H1 (cell line): ENCODE results near the gene LONRF2. TPM values are rescaled to one million over a fixed set of nuclear protein-coding genes. Genes with fewer than 3 reads are reported as not detected.

Experiments
- CTBP2 ChIP-seq: IDR thresholded peaks from 2 replicates; pipeline ENCODE4 v1.7.0; 2011; ENCODE audit warnings: borderline replicate concordance, mild to moderate bottlenecking, moderate library complexity, mixed read lengths, low read length; ENCODE audit not compliant: insufficient read depth, insufficient read length
- RXRA ChIP-seq: IDR thresholded peaks from 2 replicates; pipeline ENCODE4 v1.6.1; 2011; ENCODE audit warnings: low read depth, mild to moderate bottlenecking, low read length, moderate library complexity; ENCODE audit not compliant: insufficient read depth
- polyA plus RNA-seq, 7 experiments: library from polyadenylated mRNA; depleted of rRNA in 3 of 7; stranded (reverse) in 5 of 7; unstranded in 2 of 7; fragments of >200 nt in 5 of 7; fragments of 200-250 nt in 2 of 7; gene quantifications; 1 replicate in 5 of 7; 2 replicates in 1 of 7; 4 replicates in 1 of 7; pipeline versions ENCODE4 v1.2.1 to v1.2.3, GENCODE V29; 2011 to 2013; ENCODE audit warnings: missing spikeins in 2 of 7, mixed read lengths in 2 of 7
- total RNA-seq: library from RNA; stranded (reverse); fragmentation: NEBNext Ultra II Directional; extraction: Animal tissue kit (Norgen Biotek cat#: 25700); gene quantifications from 2 replicates; pipeline ENCODE4 v1.2.1, GENCODE V29; 2021

LONRF2 gene
- total and polyA plus RNA-seq, 2 of the 8 experiments (the other 6 are each of a cell fraction or from before 2014, with no cell fraction given): 0.24 to 0.74 TPM

GRCh38 chr2:100274566-100275199 is 47.6 kb downstream of the LONRF2 start (continued):
- no peak for TF ChIP-seq RXRA
- no peak for TF ChIP-seq CTBP2
